ENCODE results near the gene OXER1.
A peak's percentile ranks its signal among the peaks of the same experiment; 100 is the strongest.

- no peak for TF ChIP-seq POLR2A (IDR thresholded peaks at IDR 0.05)
- TF ChIP-seq POLR2AphosphoS5 (IDR thresholded peaks at IDR 0.05) = peak; percentile 39 to 55
- TF ChIP-seq CTCF (IDR thresholded peaks at IDR 0.05) = no peak
- peak in 1 of 4 donors; percentile 62 for TF ChIP-seq EP300 (IDR thresholded peaks at IDR 0.05)
Observed at GRCh38 chr2:42722320-42723190, 41.4 kb downstream of the OXER1 start.
